A549 (cell line): ENCODE results near the gene KCNQ5. TPM values are rescaled to one million over a fixed set of nuclear protein-coding genes. Genes with fewer than 3 reads are reported as not detected.

Experiments used
- ATAC-seq, 2 experiments: fragments of 200-7000 bp in 1 of 2; fragments of >200 bp in 1 of 2; cut with Nextera tagmentation in 1 of 2; cut with Tn5 transposase in 1 of 2; 3 replicates each; pipeline versions ENCODE4 v1.8.0 to v1.9.1; 2018 to 2020; ENCODE audit warnings: mild to moderate bottlenecking in 1 of 2, moderate library complexity in 1 of 2
- CTCF ChIA-PET: fragments of 300-600 bp; sonication (Branson Sonifier 250); formaldehyde crosslinking; extraction: SDS; loops from one replicate; lab custom pipeline; 2021; ENCODE audit warnings: antibody characterized with exemption, inconsistent platforms; lab: Yijun Ruan, JAX
- POLR2A ChIA-PET: fragments of 350-600 bp; formaldehyde crosslinking; extraction: SDS; loops from one replicate; lab custom pipeline; 2021; ENCODE audit warnings: antibody characterized with exemption, inconsistent platforms; lab: Yijun Ruan, JAX
- DNase-seq, 2 experiments: peaks; one replicate each; pipeline versions ENCODE4 v3.0.0 to v3.0.0-alpha.2; 2011 to 2016; ENCODE audit warnings: low read depth in 1 of 2, low spot score in 1 of 2
- FAIRE-seq: peaks from 2 replicates; lab custom pipeline; 2011; peaks lifted over from hg19 to GRCh38; lab: Jason Lieb, UNC
- H3K27ac ChIP-seq, 2 experiments: fragments of >200 bp; sonication (Bioruptor Twin); formaldehyde crosslinking; 3 replicates each; pipeline ENCODE4 v1.5.1; 2016 to 2017
- H3K4me1 ChIP-seq: fragments of >200 bp; sonication (Bioruptor Twin); formaldehyde crosslinking; 3 replicates; pipeline ENCODE4 v1.6.1; 2016
- H3K4me2 ChIP-seq: fragments of >200 bp; sonication (Bioruptor Twin); formaldehyde crosslinking; 3 replicates; pipeline ENCODE4 v1.6.1; 2016
- H3K4me3 ChIP-seq: fragments of >200 bp; sonication (Bioruptor Twin); formaldehyde crosslinking; 3 replicates; pipeline ENCODE4 v1.5.1; 2016
- H3K9me3 ChIP-seq: fragments of >200 bp; sonication (Bioruptor Twin); formaldehyde crosslinking; 3 replicates; pipeline ENCODE4 v1.6.1; 2016
- BCL3 ChIP-seq: fragments of >200 bp; sonication (Bioruptor Twin); formaldehyde crosslinking; IDR thresholded peaks from 3 replicates; pipeline ENCODE4 v1.6.1; 2016
- CBX2 ChIP-seq: fragments of 200-600 bp; sonication (generic); IDR thresholded peaks from 2 replicates; pipeline ENCODE4 v1.6.1; 2016; ENCODE audit warnings: low read depth, mild to moderate bottlenecking, borderline replicate concordance
- EHMT2 ChIP-seq: fragments of 200-600 bp; sonication (generic); IDR thresholded peaks from 2 replicates; pipeline ENCODE4 v1.6.1; 2016; ENCODE audit warnings: antibody characterized with exemption, low read depth, mild to moderate bottlenecking, moderate library complexity
- ELK1 ChIP-seq: fragments of 150-350 bp; IDR thresholded peaks from 2 replicates; pipeline ENCODE4 v1.6.1; 2014; ENCODE audit warnings: low read depth, mild to moderate bottlenecking, low read length
- FOSB ChIP-seq: fragments of 250-450 bp; sonication (Bioruptor Pico); IDR thresholded peaks from 2 replicates; pipeline ENCODE4 v1.5.0; 2020; ENCODE audit warnings: mild to moderate bottlenecking, moderate library complexity
- FOSL2 ChIP-seq, 2 experiments: fragments of 450-650 bp in 1 of 2; fragments of >200 bp in 1 of 2; sonication (Bioruptor Twin) in 1 of 2; formaldehyde crosslinking; IDR thresholded peaks; 2 replicates each; pipeline versions ENCODE4 v1.5.0 to v1.6.1; 2016 to 2020; ENCODE audit warnings: mild to moderate bottlenecking in 1 of 2, moderate library complexity in 1 of 2
- FOXS1 ChIP-seq: fragments of 250-450 bp; sonication (Bioruptor Pico); IDR thresholded peaks from 2 replicates; pipeline ENCODE4 v1.5.0; 2020; ENCODE audit warnings: mild to moderate bottlenecking, moderate library complexity
- GATA3 ChIP-seq: IDR thresholded peaks from 2 replicates; pipeline ENCODE4 v1.6.1; 2012; ENCODE audit warnings: borderline replicate concordance
- HDAC2 ChIP-seq: fragments of 200-600 bp; sonication (generic); IDR thresholded peaks from 2 replicates; pipeline ENCODE4 v1.6.1; 2016
- JUN ChIP-seq, 2 experiments: fragments of >200 bp; sonication (Bioruptor Twin); formaldehyde crosslinking; IDR thresholded peaks; 2 replicates in 1 of 2; 3 replicates in 1 of 2; pipeline ENCODE4 v1.6.1; 2016 to 2017
- JUNB ChIP-seq: fragments of >200 bp; sonication (Bioruptor Twin); formaldehyde crosslinking; IDR thresholded peaks from 2 replicates; pipeline ENCODE4 v1.6.1; 2016
- KDM1A ChIP-seq: fragments of 200-600 bp; sonication (generic); IDR thresholded peaks from 2 replicates; pipeline ENCODE4 v1.6.1; 2016; ENCODE audit warnings: low read depth, mild to moderate bottlenecking
- KDM5A ChIP-seq: fragments of 200-600 bp; sonication (generic); IDR thresholded peaks from 2 replicates; pipeline ENCODE4 v1.6.1; 2016; ENCODE audit warnings: antibody characterized with exemption, mild to moderate bottlenecking
- MAX ChIP-seq: IDR thresholded peaks from 2 replicates; pipeline ENCODE4 v1.6.1; 2012
- NPAS2 ChIP-seq: fragments of 250-450 bp; sonication (Bioruptor Pico); IDR thresholded peaks from 2 replicates; pipeline ENCODE4 v1.8.0; 2022; ENCODE audit warnings: mild to moderate bottlenecking, moderate library complexity, borderline replicate concordance
- NR3C1 ChIP-seq: fragments of >200 bp; sonication (Bioruptor Twin); formaldehyde crosslinking; IDR thresholded peaks from 3 replicates; pipeline ENCODE4 v1.6.1; 2017
- POLR2A ChIP-seq: IDR thresholded peaks from 2 replicates; pipeline ENCODE4 v1.6.1; 2012; ENCODE audit warnings: mild to moderate bottlenecking, low read length
- POLR2AphosphoS2 ChIP-seq: conservative IDR thresholded peaks from 2 replicates; pipeline ENCODE4 v1.6.1; 2012; ENCODE audit warnings: low read length, improper control_type of control experiment, inconsistent platforms
- RARB ChIP-seq: fragments of 250-450 bp; sonication (Bioruptor Pico); IDR thresholded peaks from 2 replicates; pipeline ENCODE4 v1.8.0; 2021; ENCODE audit warnings: mild to moderate bottlenecking, moderate library complexity
- REST ChIP-seq: fragments of 200-600 bp; sonication (generic); IDR thresholded peaks from 2 replicates; pipeline ENCODE4 v1.6.1; 2016; ENCODE audit warnings: antibody characterized with exemption, mild to moderate bottlenecking, moderate library complexity
- RFX5 ChIP-seq: fragments of 450-650 bp; IDR thresholded peaks from 2 replicates; pipeline ENCODE4 v1.7.1; 2014; ENCODE audit warnings: antibody characterized with exemption, mild to moderate bottlenecking, moderate library complexity
- SMC3 ChIP-seq: fragments of >200 bp; sonication (Bioruptor Twin); formaldehyde crosslinking; IDR thresholded peaks from 3 replicates; pipeline ENCODE4 v1.6.1; 2018; ENCODE audit warnings: inconsistent platforms
- SREBF2 ChIP-seq: fragments of 450-650 bp; IDR thresholded peaks from 2 replicates; pipeline ENCODE4 v1.6.1; 2014; ENCODE audit warnings: mild to moderate bottlenecking, moderate library complexity
- ZC3H11A ChIP-seq: fragments of 450-650 bp; IDR thresholded peaks from 2 replicates; pipeline ENCODE4 v1.6.1; 2014; ENCODE audit warnings: antibody characterized with exemption, mild to moderate bottlenecking
- ZNF302 ChIP-seq: fragments of 250-450 bp; sonication (Bioruptor Pico); IDR thresholded peaks from 2 replicates; pipeline ENCODE4 v1.9.0; 2021; ENCODE audit warnings: inconsistent platforms, mild to moderate bottlenecking, moderate library complexity
- WGBS: methylation state at CpG from one replicate; pipeline ENCODE4 v1.1.6; 2017; ENCODE audit errors: missing lambda C conversion rate; 5-methylcytosine and 5-hydroxymethylcytosine counted together
- polyA plus RNA-seq, 4 experiments: library from polyadenylated mRNA; depleted of rRNA in 3 of 4; stranded (reverse); fragments of >200 nt; fragmentation: RNase III in 1 of 4; extraction: RNeasy Plus Mini Kit Qiagen cat#74134 plus additional on column Dnase treatment in 1 of 4; gene quantifications; 2 replicates in 3 of 4; 3 replicates in 1 of 4; pipeline ENCODE4 v1.2.3, GENCODE V29; 2011 to 2017

The KCNQ5 gene
- polyA plus RNA-seq, 2 of the 4 experiments (the other 2 are of a cell fraction), result 1.2 to 1.3 TPM

GRCh38 chr6:73144516-73144915 is 522.7 kb downstream of the KCNQ5 start:
- Histone ChIP-seq H3K4me1 (no peaks in the 10 kb centered on the region), H3K4me3 (no peak overlapping the region), H3K27ac (no peak overlapping the region), H3K9me3 (no peaks in the 10 kb centered on the region), H3K4me2 (no peak overlapping the region)
- no peak for TF ChIP-seq FOXS1 (CRISPR knock-in tag)
- no peak for TF ChIP-seq ZNF302 (CRISPR knock-in tag)
- no peak for TF ChIP-seq ZC3H11A
- TF ChIP-seq MAX, result no peak
- TF ChIP-seq KDM5A, result no peak
- TF ChIP-seq HDAC2, result no peak
- no peak for TF ChIP-seq POLR2A
- no peak for TF ChIP-seq FOSB (CRISPR knock-in tag)
- TF ChIP-seq SREBF2, result no peak
- POLR2A ChIA-PET, result no interaction called here
- DNase-seq (no peak), FAIRE-seq (no peak), ATAC-seq (no peak)
- CTCF ChIA-PET, result no interaction called here

- FAIRE-seq, result no peak
- ChIA-PET CTCF (no interaction called here), POLR2A (no interaction called here)
- H3K4me1 ChIP-seq, result no peaks in the 10 kb centered on the region
- no peaks in the 10 kb centered on the region for H3K9me3 ChIP-seq
- no peak for ATAC-seq
- H3K4me2 ChIP-seq, result no peak overlapping the region
- no peak for DNase-seq
- no peak overlapping the region for H3K27ac ChIP-seq
- H3K4me3 ChIP-seq, result no peak overlapping the region
- TF ChIP-seq KDM1A (no peak), FOSL2 (IDR thresholded peaks at IDR 0.05) (no peak), FOSL2 (CRISPR knock-in tag; IDR thresholded peaks at IDR 0.05) (no peak), RFX5 (no peak), RARB (CRISPR knock-in tag) (no peak), FOSB (CRISPR knock-in tag) (no peak), SREBF2 (no peak), CBX2 (no peak), POLR2AphosphoS2 (no peak), JUNB (no peak), SMC3 (no peak), NR3C1 (no peak), ELK1 (no peak), ZNF302 (CRISPR knock-in tag) (no peak), BCL3 (no peak), EHMT2 (no peak), REST (no peak), GATA3 (no peak), NPAS2 (CRISPR knock-in tag) (no peak), JUN (IDR thresholded peaks at IDR 0.05) (no peak)
- TF ChIP-seq, all 56 proteins: peak for 0
- 71% methylated on average over 6 of the region's 6 CpGs for WGBS
Measured at GRCh38 chr6:73145690-73146089, 523.8 kb downstream of the KCNQ5 start.
